OCI-LY7 (cell line): ENCODE results near the gene CMTR2. TPM values are rescaled to one million over a fixed set of nuclear protein-coding genes. Genes with fewer than 3 reads are reported as not detected.
"Not testable (repeated sequence)": the region's sequence is repeated elsewhere in the genome, so short reads cannot be mapped to it uniquely, and the experiment has no call there.

Experiments used
- BruUV-seq: library from RNA; stranded (reverse); fragments of 400-500 nt; replicated peaks from 2 replicates; lab custom pipeline; 2021; lab: Mats Ljungman, UMichigan
- CTCF ChIA-PET: fragments of 300-600 bp; sonication (Branson Sonifier 250); formaldehyde crosslinking; loops from one replicate; lab custom pipeline; 2022; ENCODE audit warnings: antibody characterized with exemption; ENCODE audit not compliant: unreplicated experiment; lab: Charles Lee
- POLR2A ChIA-PET: fragments of 300-600 bp; sonication (Branson Sonifier 250); formaldehyde crosslinking; loops from one replicate; lab custom pipeline; 2022; ENCODE audit warnings: antibody characterized with exemption; lab: Charles Lee
- DNase-seq: peaks from one replicate; pipeline ENCODE4 v3.0.0-alpha.2; 2015; ENCODE audit warnings: low spot score
- H2AFZ ChIP-seq: fragments of 200-600 bp; sonication (generic), shearing (Covaris generic); 2 replicates; pipeline ENCODE4 v1.6.1; 2014; ENCODE audit warnings: mild to moderate bottlenecking, antibody characterized with exemption, low read length, moderate library complexity
- H3K27ac ChIP-seq: fragments of 200-600 bp; sonication (generic); 2 replicates; pipeline ENCODE4 v1.5.1; 2014; ENCODE audit warnings: mixed run types, low read depth, mild to moderate bottlenecking, moderate library complexity, low read length, inconsistent platforms; ENCODE audit not compliant: poor library complexity, severe bottlenecking
- H3K36me3 ChIP-seq: fragments of 200-600 bp; sonication (generic); 2 replicates; pipeline ENCODE4 v1.6.1; 2014; ENCODE audit warnings: mild to moderate bottlenecking, antibody characterized with exemption, low read length, moderate library complexity, mixed read lengths; ENCODE audit not compliant: insufficient read depth
- H3K4me1 ChIP-seq: fragments of 200-600 bp; sonication (generic); 2 replicates; pipeline ENCODE4 v1.5.1; 2014; ENCODE audit warnings: mild to moderate bottlenecking, low read length; ENCODE audit not compliant: insufficient read depth, poor library complexity, severe bottlenecking
- H3K4me2 ChIP-seq: fragments of 200-600 bp; sonication (generic); 2 replicates; pipeline ENCODE4 v1.6.1; 2014; ENCODE audit warnings: mild to moderate bottlenecking, low read length
- H3K4me3 ChIP-seq: fragments of 200-600 bp; sonication (generic); 2 replicates; pipeline ENCODE4 v1.5.1; 2014; ENCODE audit warnings: mild to moderate bottlenecking, low read depth, low read length; ENCODE audit not compliant: poor library complexity, severe bottlenecking
- H3K79me2 ChIP-seq: fragments of 200-600 bp; sonication (generic); 2 replicates; pipeline ENCODE4 v1.6.1; 2016; ENCODE audit warnings: low read depth, mild to moderate bottlenecking, low read length, moderate library complexity, mixed read lengths; ENCODE audit not compliant: insufficient read depth
- H3K9me2 ChIP-seq: fragments of 200-600 bp; sonication (generic); 2 replicates; pipeline ENCODE4 v1.6.1; 2016; ENCODE audit warnings: mild to moderate bottlenecking, low read length, mixed read lengths; ENCODE audit not compliant: insufficient read depth
- H3K9me3 ChIP-seq: fragments of 200-600 bp; sonication (generic); 2 replicates; pipeline ENCODE4 v1.6.1; 2014; ENCODE audit warnings: mild to moderate bottlenecking, mixed run types, low read length, mixed read lengths
- H4K20me1 ChIP-seq: fragments of 200-600 bp; sonication (generic); 2 replicates; pipeline ENCODE4 v1.6.1; 2014; ENCODE audit warnings: mild to moderate bottlenecking, antibody characterized with exemption, low read length, moderate library complexity, mixed read lengths; ENCODE audit not compliant: insufficient read depth
- EZH2phosphoT487 ChIP-seq: fragments of 200-600 bp; sonication (generic); IDR thresholded peaks from 2 replicates; pipeline ENCODE4 v1.6.1; 2018; ENCODE audit warnings: low read depth, borderline replicate concordance, mild to moderate bottlenecking, mixed run types, antibody characterized with exemption, low read length, moderate library complexity, mixed read lengths
- intact Hi-C: fragments of 100-400 bp; cut with micrococcal nuclease; formaldehyde crosslinking; loops from one replicate; pipeline ENCODE4 v1.10.0; 2022; ENCODE audit not compliant: unreplicated experiment
- total RNA-seq, 2 experiments: library from RNA; depleted of rRNA in 1 of 2; stranded (reverse); fragments of >200 nt in 1 of 2; shearing (Covaris generic) in 1 of 2; gene quantifications; 2 replicates each; pipeline ENCODE4 v1.2.3, GENCODE V29; 2014 to 2022
- TF ChIP-seq, protein P1 (sequence below): fragments of 200-600 bp; sonication (generic); conservative IDR thresholded peaks from 2 replicates; pipeline ENCODE4 v1.5.1; 2014; ENCODE audit warnings: mild to moderate bottlenecking, antibody characterized with exemption, low read length, moderate library complexity, mixed read lengths

CMTR2 gene
- total RNA-seq, 2 experiments from 2014 or later: 10.4 to 10.9 TPM

DNA sequence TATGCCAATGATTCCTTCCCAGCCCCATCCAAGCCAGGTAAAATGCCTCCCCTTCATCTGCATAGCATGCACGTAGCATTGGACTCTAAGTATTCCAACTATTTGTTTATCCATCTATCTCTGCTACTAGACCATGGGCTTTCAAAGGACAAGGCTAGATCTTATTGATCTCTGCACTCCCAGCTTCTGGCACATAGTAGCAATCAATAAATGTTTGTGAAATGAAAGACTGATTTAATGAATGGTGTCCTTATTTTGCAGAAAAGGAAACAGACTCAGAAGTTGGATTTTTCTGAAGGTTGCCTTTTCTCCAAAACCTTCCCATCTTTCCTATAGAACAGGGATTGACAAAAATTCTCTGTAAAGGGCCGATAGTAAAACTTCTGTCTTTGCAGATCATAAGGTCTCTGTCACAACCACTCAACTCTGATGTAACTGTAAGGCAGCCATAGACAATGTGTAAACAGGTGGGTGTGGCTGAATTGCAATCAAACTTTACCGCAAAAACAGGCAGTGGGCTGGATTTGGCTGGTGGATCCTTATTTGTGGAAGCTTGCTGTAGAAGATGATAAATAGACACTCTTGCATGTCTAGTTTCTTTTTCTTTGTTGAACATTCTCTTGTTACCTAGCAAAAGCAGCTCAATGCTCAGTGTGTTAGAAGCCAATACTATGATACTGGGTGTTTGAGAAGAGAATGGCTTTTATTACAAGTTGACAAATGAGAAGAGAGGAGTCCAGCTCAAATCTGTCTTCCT is 7.6 kb upstream of the CMTR2 start:
- Histone ChIP-seq H3K9me3 (no peaks in the 10 kb centered on the region), H3K4me1 (no peaks in the 10 kb centered on the region), H2AFZ (no peak overlapping the region), H4K20me1 (no peaks in the 10 kb centered on the region), H3K79me2 (no peaks in the 10 kb centered on the region), H3K9me2 (no peaks in the 10 kb centered on the region), H3K4me3 (no peak overlapping the region), H3K36me3 (no peaks in the 10 kb centered on the region), H3K4me2 (no peak overlapping the region), H3K27ac (no peak overlapping the region)
- intact Hi-C loops: no loop called here
- TF ChIP-seq EZH2phosphoT487: no peak
- TF ChIP-seq, protein P1, sequence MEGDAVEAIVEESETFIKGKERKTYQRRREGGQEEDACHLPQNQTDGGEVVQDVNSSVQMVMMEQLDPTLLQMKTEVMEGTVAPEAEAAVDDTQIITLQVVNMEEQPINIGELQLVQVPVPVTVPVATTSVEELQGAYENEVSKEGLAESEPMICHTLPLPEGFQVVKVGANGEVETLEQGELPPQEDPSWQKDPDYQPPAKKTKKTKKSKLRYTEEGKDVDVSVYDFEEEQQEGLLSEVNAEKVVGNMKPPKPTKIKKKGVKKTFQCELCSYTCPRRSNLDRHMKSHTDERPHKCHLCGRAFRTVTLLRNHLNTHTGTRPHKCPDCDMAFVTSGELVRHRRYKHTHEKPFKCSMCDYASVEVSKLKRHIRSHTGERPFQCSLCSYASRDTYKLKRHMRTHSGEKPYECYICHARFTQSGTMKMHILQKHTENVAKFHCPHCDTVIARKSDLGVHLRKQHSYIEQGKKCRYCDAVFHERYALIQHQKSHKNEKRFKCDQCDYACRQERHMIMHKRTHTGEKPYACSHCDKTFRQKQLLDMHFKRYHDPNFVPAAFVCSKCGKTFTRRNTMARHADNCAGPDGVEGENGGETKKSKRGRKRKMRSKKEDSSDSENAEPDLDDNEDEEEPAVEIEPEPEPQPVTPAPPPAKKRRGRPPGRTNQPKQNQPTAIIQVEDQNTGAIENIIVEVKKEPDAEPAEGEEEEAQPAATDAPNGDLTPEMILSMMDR: no peak
- DNase-seq: no peak
- POLR2A ChIA-PET: no interaction called here
- no TSS peak for BruUV-seq
- CTCF ChIA-PET: no interaction called here

DNA sequence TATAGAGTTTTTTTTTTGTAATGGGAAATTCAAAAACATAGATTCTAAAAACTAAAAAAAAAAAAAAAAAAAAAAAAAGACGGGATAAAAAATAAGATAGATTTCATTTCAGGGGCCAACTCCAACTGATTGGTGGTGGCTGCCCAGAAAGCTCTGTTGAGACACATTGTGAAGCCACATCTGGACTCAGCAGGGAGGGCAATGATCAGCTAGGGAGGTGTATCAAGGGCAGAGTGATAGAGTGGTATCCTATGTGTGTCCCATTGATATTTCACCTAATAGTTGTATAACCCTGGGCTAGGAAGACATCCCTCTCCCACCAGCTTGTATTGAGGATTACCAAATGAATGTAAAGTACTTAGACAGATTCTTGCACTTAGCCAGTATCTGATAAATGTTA is 6.7 kb upstream of the CMTR2 start:
- CTCF ChIA-PET: no interaction called here
- Histone ChIP-seq H4K20me1 (no peaks in the 10 kb centered on the region), H3K4me2 (no peak overlapping the region), H3K9me3 (no peaks in the 10 kb centered on the region), H3K9me2 (no peaks in the 10 kb centered on the region), H3K4me3 (no peak overlapping the region), H3K79me2 (no peaks in the 10 kb centered on the region), H2AFZ (no peak overlapping the region), H3K27ac (no peak overlapping the region), H3K4me1 (no peaks in the 10 kb centered on the region), H3K36me3 (no peaks in the 10 kb centered on the region)
- POLR2A ChIA-PET: no interaction called here
- intact Hi-C loops: no loop called here
- TF ChIP-seq EZH2phosphoT487: no peak
- TF ChIP-seq, protein P1: no peak
- no TSS peak for BruUV-seq
- DNase-seq: no peak

- DNase-seq: no peak
- BruUV-seq: no TSS peak
- Histone ChIP-seq H3K4me2 (no peak overlapping the region), H3K27ac (no peak overlapping the region), H3K36me3 (no peaks in the 10 kb centered on the region), H4K20me1 (no peaks in the 10 kb centered on the region), H3K4me1 (peaks cover 3% of the 10 kb centered on the region), H3K79me2 (no peaks in the 10 kb centered on the region), H2AFZ (no peak overlapping the region), H3K9me2 (no peaks in the 10 kb centered on the region), H3K9me3 (no peaks in the 10 kb centered on the region), H3K4me3 (no peak overlapping the region)
- POLR2A ChIA-PET: no interaction called here
- CTCF ChIA-PET: no interaction called here
- TF ChIP-seq, protein P1: no peak
- TF ChIP-seq EZH2phosphoT487: no peak
- intact Hi-C loops: no loop called here
Observed at GRCh38 chr16:71293919-71294318, 4.7 kb upstream of the CMTR2 start.

- POLR2A ChIA-PET, BruUV-seq, H2AFZ ChIP-seq, H3K36me3 ChIP-seq, intact Hi-C loops, H3K4me1 ChIP-seq, H4K20me1 ChIP-seq, CTCF ChIA-PET, H3K4me3 ChIP-seq, DNase-seq, H3K27ac ChIP-seq, H3K79me2 ChIP-seq, H3K4me2 ChIP-seq, H3K9me2 ChIP-seq, H3K9me3 ChIP-seq: not testable (repeated sequence)
Observed at GRCh38 chr16:71292095-71292494, 2.9 kb upstream of the CMTR2 start.
